Bronchial epithelial cell (primary cell): Measurements from ENCODE around the gene YTHDC2. TPM values are rescaled to one million over a fixed set of nuclear protein-coding genes. Genes with fewer than 3 reads are reported as not detected.

ENCODE experiments used
- DNase-seq: peaks from one replicate; pipeline ENCODE4 v3.0.0-alpha.2; 2010; ENCODE audit warnings: low read depth
- FAIRE-seq: peaks from 2 replicates; lab custom pipeline; 2011; peaks lifted over from hg19 to GRCh38; lab: Jason Lieb, UNC
- H3K27me3 ChIP-seq: 2 replicates; pipeline ENCODE4 v1.5.1; 2011; ENCODE audit warnings: low read length; ENCODE audit not compliant: control insufficient read depth, insufficient read depth
- H3K36me3 ChIP-seq: 2 replicates; pipeline ENCODE4 v1.5.1; 2011; ENCODE audit warnings: low read length; ENCODE audit not compliant: control insufficient read depth, insufficient read depth
- H3K4me3 ChIP-seq: 2 replicates; pipeline ENCODE4 v1.5.1; 2011; ENCODE audit warnings: mild to moderate bottlenecking, low read depth, low read length, control low read depth
- CTCF ChIP-seq: IDR thresholded peaks from 2 replicates; pipeline ENCODE4 v1.5.1; 2011; ENCODE audit warnings: mild to moderate bottlenecking, moderate library complexity, low read length, control low read depth, inconsistent platforms; ENCODE audit not compliant: insufficient read depth, severe bottlenecking
- total RNA-seq: library from RNA; depleted of rRNA; stranded (reverse); fragments of >200 nt; gene quantifications from 2 replicates; pipeline ENCODE4 v1.2.1, GENCODE V29; 2014

The YTHDC2 gene
- total RNA-seq, 1 donor from 2014 or later: 17.1 TPM

GRCh38 chr5:113615708-113616107, 102.2 kb downstream of the YTHDC2 start:
- DNase-seq (no peak), FAIRE-seq (no peak)
- no peaks in the 10 kb centered on the region for H3K36me3 ChIP-seq
- H3K27me3 ChIP-seq: no peaks in the 10 kb centered on the region
- H3K4me3 ChIP-seq: no peak overlapping the region
- no peak for TF ChIP-seq CTCF

- DNase-seq (no peak), FAIRE-seq (no peak)
- H3K4me3 ChIP-seq: no peak overlapping the region
- H3K27me3 ChIP-seq: no peaks in the 10 kb centered on the region
- H3K36me3 ChIP-seq: no peaks in the 10 kb centered on the region
- TF ChIP-seq CTCF: no peak
Observed at GRCh38 chr5:113617191-113617796, 103.8 kb downstream of the YTHDC2 start.

GRCh38 chr5:113632996-113633395, 119.5 kb downstream of the YTHDC2 start:
- Histone ChIP-seq H3K36me3 (no peaks in the 10 kb centered on the region), H3K4me3 (no peak overlapping the region), H3K27me3 (no peaks in the 10 kb centered on the region)
- FAIRE-seq (no peak), DNase-seq (no peak)
- TF ChIP-seq CTCF: no peak

- Histone ChIP-seq H3K27me3 (no peaks in the 10 kb centered on the region), H3K36me3 (no peaks in the 10 kb centered on the region), H3K4me3 (no peak overlapping the region)
- no peak for TF ChIP-seq CTCF
- DNase-seq (no peak), FAIRE-seq (no peak)
Observed at GRCh38 chr5:113634957-113635356, 121.5 kb downstream of the YTHDC2 start.

- no peak for DNase-seq
- no peak for TF ChIP-seq CTCF
- no peak for FAIRE-seq
- H3K36me3 ChIP-seq: no peaks in the 10 kb centered on the region
- no peak overlapping the region for H3K4me3 ChIP-seq
- H3K27me3 ChIP-seq: no peaks in the 10 kb centered on the region
Observed at GRCh38 chr5:113641715-113642114, 128.2 kb downstream of the YTHDC2 start.

Other genes with a start within 250 kb of the YTHDC2 start
- gene TSSK1B, start 78.7 kb upstream of the YTHDC2 start, total RNA-seq: 0.26 TPM in 2 replicates
- 43.2 and 47.4 TPM in 2 replicates for gene MCC, start 25.2 kb upstream of the YTHDC2 start, total RNA-seq